HepG2 (cell line): ENCODE data around the gene VAV2. TPM values are rescaled to one million over a fixed set of nuclear protein-coding genes. Genes with fewer than 3 reads are reported as not detected.

Source experiments
- ATF3 ChIP-seq: sonication (generic); formaldehyde crosslinking; IDR thresholded peaks from 2 replicates; pipeline ENCODE4 v1.4.0; 2020; ENCODE audit warnings: missing genetic modification reagents
- GATAD1 ChIP-seq: IDR thresholded peaks from 2 replicates; pipeline ENCODE4 v1.6.1; 2016; ENCODE audit warnings: missing genetic modification reagents, missing compliant biosample characterization
- HHEX ChIP-seq: IDR thresholded peaks from 2 replicates; pipeline ENCODE4 v1.6.1; 2016; ENCODE audit warnings: control low read depth
- HINFP ChIP-seq: sonication (generic); formaldehyde crosslinking; IDR thresholded peaks from 2 replicates; pipeline ENCODE4 v1.4.0; 2020; ENCODE audit warnings: low read depth, mild to moderate bottlenecking, missing genetic modification reagents
- HNRNPH1 ChIP-seq: fragments of 200-400 bp; formaldehyde crosslinking; optimal IDR thresholded peaks from 2 replicates; pipeline ENCODE3; 2017; ENCODE audit warnings: mild to moderate bottlenecking, low read depth, low read length
- MATR3 ChIP-seq: sonication (generic); formaldehyde crosslinking; IDR thresholded peaks from 2 replicates; pipeline ENCODE4 v1.4.0; 2020; ENCODE audit warnings: missing genetic modification reagents
- NCOA5 ChIP-seq: sonication (generic); formaldehyde crosslinking; IDR thresholded peaks from 2 replicates; pipeline ENCODE4 v1.4.0; 2020; ENCODE audit warnings: missing genetic modification reagents
- NFE2 ChIP-seq: sonication (generic); formaldehyde crosslinking; IDR thresholded peaks from 2 replicates; pipeline ENCODE4 v1.4.0; 2020; ENCODE audit warnings: missing genetic modification reagents
- RARG ChIP-seq: sonication (generic); formaldehyde crosslinking; IDR thresholded peaks from 2 replicates; pipeline ENCODE4 v1.4.0; 2020; ENCODE audit warnings: low read depth, mild to moderate bottlenecking, missing genetic modification reagents
- U2AF1 ChIP-seq: fragments of 200-400 bp; formaldehyde crosslinking; optimal IDR thresholded peaks from 2 replicates; pipeline ENCODE3; 2017; ENCODE audit warnings: mild to moderate bottlenecking, low read depth, low read length
- YEATS2 ChIP-seq: sonication (generic); formaldehyde crosslinking; IDR thresholded peaks from 2 replicates; pipeline ENCODE4 v1.4.0; 2020; ENCODE audit warnings: missing genetic modification reagents, borderline replicate concordance
- ZNF251 ChIP-seq: sonication (generic); formaldehyde crosslinking; IDR thresholded peaks from 2 replicates; pipeline ENCODE4 v1.9.0; 2021; ENCODE audit warnings: mild to moderate bottlenecking, missing genetic modification reagents
- ZNF430 ChIP-seq: sonication (generic); formaldehyde crosslinking; IDR thresholded peaks from 2 replicates; pipeline ENCODE4 v1.9.0; 2021; ENCODE audit warnings: mild to moderate bottlenecking, missing genetic modification reagents
- ZNF615 ChIP-seq: sonication (generic); formaldehyde crosslinking; IDR thresholded peaks from 2 replicates; pipeline ENCODE4 v1.5.0; 2020; ENCODE audit warnings: mild to moderate bottlenecking, missing genetic modification reagents, borderline replicate concordance
- ZNF672 ChIP-seq: sonication (generic); formaldehyde crosslinking; IDR thresholded peaks from 2 replicates; pipeline ENCODE4 v1.8.1; 2022; ENCODE audit warnings: missing genetic modification reagents
- ZNF83 ChIP-seq: sonication (generic); formaldehyde crosslinking; IDR thresholded peaks from 2 replicates; pipeline ENCODE4 v1.4.0; 2020; ENCODE audit warnings: missing genetic modification reagents, mild to moderate bottlenecking, borderline replicate concordance
- polyA plus RNA-seq, 8 experiments: library from polyadenylated mRNA; depleted of rRNA in 3 of 8; stranded (reverse) in 7 of 8; unstranded in 1 of 8; fragments of >200 nt; fragmentation: Illumina TruSeq in 4 of 8; extraction: Trizol in 4 of 8; gene quantifications; 2 replicates each; pipeline versions ENCODE4 v1.2.1 to v1.2.3, GENCODE V29; 2011 to 2016; ENCODE audit warnings: low read depth in 4 of 8, missing spikeins in 1 of 8, mixed read lengths in 1 of 8; ENCODE audit not compliant: insufficient read depth in 1 of 8
- total RNA-seq, 5 experiments: library from RNA; depleted of rRNA; stranded (reverse); fragments of >200 nt; fragmentation: Illumina TruSeq; extraction: Trizol; gene quantifications; 2 replicates each; pipeline ENCODE4 v1.2.3, GENCODE V29; 2016; ENCODE audit warnings: low read depth in 1 of 5
- TF ChIP-seq, protein P1 (sequence below): sonication (generic); formaldehyde crosslinking; IDR thresholded peaks from 2 replicates; pipeline ENCODE4 v1.4.0; 2020; ENCODE audit warnings: missing genetic modification reagents
- TF ChIP-seq, protein P2 (sequence below): IDR thresholded peaks from 2 replicates; pipeline ENCODE4 v1.6.1; 2016
- TF ChIP-seq, protein P3 (sequence below): sonication (generic); formaldehyde crosslinking; IDR thresholded peaks from 2 replicates; pipeline ENCODE4 v1.8.1; 2022; ENCODE audit warnings: low read depth, mild to moderate bottlenecking, missing genetic modification reagents

Gene VAV2
- total and polyA plus RNA-seq, 2 of the 13 experiments (the other 11 are each of a cell fraction or from before 2014, with no cell fraction given) = 22.5 to 22.9 TPM

DNA sequence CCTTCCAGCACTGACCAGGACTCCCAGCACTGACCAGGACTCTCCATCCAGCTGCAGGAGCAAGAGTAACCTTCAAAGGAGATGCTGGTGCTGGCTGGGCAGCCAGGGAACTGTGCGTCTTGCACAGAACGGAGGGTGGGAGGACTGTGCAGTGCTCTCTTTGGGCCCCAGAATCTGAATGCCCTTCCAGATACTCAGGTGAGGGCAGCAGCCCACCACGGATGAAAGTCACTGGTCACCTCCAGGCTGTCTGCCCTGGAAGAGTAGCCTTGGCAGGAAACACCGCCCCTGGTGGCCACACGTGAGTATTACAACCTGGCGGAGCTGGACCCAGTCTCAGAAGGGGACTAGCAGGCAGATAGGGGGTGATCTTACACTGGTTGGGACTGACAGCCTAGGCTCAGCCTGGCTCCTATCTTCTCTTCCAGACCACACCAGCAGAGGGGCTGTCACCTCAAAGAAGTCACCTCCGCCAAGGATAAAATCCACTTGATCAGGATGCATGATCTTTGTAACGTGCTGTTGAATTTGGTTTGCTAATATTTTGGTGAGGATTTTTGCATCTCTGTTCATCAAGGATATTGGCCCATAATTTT is 249.2 kb downstream of the VAV2 start (continued):
- TF ChIP-seq, protein P1, sequence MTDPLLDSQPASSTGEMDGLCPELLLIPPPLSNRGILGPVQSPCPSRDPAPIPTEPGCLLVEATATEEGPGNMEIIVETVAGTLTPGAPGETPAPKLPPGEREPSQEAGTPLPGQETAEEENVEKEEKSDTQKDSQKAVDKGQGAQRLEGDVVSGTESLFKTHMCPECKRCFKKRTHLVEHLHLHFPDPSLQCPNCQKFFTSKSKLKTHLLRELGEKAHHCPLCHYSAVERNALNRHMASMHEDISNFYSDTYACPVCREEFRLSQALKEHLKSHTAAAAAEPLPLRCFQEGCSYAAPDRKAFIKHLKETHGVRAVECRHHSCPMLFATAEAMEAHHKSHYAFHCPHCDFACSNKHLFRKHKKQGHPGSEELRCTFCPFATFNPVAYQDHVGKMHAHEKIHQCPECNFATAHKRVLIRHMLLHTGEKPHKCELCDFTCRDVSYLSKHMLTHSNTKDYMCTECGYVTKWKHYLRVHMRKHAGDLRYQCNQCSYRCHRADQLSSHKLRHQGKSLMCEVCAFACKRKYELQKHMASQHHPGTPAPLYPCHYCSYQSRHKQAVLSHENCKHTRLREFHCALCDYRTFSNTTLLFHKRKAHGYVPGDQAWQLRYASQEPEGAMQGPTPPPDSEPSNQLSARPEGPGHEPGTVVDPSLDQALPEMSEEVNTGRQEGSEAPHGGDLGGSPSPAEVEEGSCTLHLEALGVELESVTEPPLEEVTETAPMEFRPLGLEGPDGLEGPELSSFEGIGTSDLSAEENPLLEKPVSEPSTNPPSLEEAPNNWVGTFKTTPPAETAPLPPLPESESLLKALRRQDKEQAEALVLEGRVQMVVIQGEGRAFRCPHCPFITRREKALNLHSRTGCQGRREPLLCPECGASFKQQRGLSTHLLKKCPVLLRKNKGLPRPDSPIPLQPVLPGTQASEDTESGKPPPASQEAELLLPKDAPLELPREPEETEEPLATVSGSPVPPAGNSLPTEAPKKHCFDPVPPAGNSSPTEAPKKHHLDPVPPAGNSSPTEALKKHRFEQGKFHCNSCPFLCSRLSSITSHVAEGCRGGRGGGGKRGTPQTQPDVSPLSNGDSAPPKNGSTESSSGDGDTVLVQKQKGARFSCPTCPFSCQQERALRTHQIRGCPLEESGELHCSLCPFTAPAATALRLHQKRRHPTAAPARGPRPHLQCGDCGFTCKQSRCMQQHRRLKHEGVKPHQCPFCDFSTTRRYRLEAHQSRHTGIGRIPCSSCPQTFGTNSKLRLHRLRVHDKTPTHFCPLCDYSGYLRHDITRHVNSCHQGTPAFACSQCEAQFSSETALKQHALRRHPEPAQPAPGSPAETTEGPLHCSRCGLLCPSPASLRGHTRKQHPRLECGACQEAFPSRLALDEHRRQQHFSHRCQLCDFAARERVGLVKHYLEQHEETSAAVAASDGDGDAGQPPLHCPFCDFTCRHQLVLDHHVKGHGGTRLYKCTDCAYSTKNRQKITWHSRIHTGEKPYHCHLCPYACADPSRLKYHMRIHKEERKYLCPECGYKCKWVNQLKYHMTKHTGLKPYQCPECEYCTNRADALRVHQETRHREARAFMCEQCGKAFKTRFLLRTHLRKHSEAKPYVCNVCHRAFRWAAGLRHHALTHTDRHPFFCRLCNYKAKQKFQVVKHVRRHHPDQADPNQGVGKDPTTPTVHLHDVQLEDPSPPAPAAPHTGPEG = no peak
- TF ChIP-seq MATR3 (CRISPR knock-in tag) (no peak), ZNF615 (CRISPR knock-in tag) (no peak), ZNF672 (no peak), ZNF430 (CRISPR knock-in tag) (no peak), HNRNPH1 (no peak), ZNF83 (CRISPR knock-in tag) (no peak), HINFP (no peak), ATF3 (CRISPR knock-in tag) (0 out of 2 replicates have a peak, but pooled peaks have one; percentile 39), NCOA5 (CRISPR knock-in tag) (no peak), GATAD1 (CRISPR knock-in tag) (0 out of 2 replicates have a peak, but pooled peaks have one; percentile 50), YEATS2 (CRISPR knock-in tag) (no peak), RARG (CRISPR knock-in tag) (no peak), U2AF1 (no peak), HHEX (CRISPR knock-in tag) (no peak), ZNF251 (CRISPR knock-in tag) (no peak), NFE2 (CRISPR knock-in tag) (no peak)
- TF ChIP-seq, protein P2, sequence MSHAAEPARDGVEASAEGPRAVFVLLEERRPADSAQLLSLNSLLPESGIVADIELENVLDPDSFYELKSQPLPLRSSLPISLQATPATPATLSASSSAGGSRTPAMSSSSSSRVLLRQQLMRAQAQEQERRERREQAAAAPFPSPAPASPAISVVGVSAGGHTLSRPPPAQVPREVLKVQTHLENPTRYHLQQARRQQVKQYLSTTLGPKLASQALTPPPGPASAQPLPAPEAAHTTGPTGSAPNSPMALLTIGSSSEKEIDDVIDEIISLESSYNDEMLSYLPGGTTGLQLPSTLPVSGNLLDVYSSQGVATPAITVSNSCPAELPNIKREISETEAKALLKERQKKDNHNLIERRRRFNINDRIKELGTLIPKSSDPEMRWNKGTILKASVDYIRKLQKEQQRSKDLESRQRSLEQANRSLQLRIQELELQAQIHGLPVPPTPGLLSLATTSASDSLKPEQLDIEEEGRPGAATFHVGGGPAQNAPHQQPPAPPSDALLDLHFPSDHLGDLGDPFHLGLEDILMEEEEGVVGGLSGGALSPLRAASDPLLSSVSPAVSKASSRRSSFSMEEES (CRISPR knock-in tag) = no peak
- TF ChIP-seq, protein P3, sequence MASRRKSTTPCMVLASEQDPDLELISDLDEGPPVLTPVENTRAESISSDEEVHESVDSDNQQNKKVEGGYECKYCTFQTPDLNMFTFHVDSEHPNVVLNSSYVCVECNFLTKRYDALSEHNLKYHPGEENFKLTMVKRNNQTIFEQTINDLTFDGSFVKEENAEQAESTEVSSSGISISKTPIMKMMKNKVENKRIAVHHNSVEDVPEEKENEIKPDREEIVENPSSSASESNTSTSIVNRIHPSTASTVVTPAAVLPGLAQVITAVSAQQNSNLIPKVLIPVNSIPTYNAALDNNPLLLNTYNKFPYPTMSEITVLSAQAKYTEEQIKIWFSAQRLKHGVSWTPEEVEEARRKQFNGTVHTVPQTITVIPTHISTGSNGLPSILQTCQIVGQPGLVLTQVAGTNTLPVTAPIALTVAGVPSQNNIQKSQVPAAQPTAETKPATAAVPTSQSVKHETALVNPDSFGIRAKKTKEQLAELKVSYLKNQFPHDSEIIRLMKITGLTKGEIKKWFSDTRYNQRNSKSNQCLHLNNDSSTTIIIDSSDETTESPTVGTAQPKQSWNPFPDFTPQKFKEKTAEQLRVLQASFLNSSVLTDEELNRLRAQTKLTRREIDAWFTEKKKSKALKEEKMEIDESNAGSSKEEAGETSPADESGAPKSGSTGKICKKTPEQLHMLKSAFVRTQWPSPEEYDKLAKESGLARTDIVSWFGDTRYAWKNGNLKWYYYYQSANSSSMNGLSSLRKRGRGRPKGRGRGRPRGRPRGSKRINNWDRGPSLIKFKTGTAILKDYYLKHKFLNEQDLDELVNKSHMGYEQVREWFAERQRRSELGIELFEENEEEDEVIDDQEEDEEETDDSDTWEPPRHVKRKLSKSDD = no peak
